HCT116 (cell line): ENCODE data around the gene FILIP1. TPM values are rescaled to one million over a fixed set of nuclear protein-coding genes. Genes with fewer than 3 reads are reported as not detected.

ENCODE experiments used
- ATAC-seq: fragments of 200-7000 bp; cut with Tn5 transposase; 2 replicates; pipeline ENCODE4 v1.9.1; 2020; ENCODE audit warnings: mild to moderate bottlenecking, moderate library complexity
- BruUV-seq: library from RNA; stranded (reverse); fragments of 400-500 nt; replicated peaks from 2 replicates; lab custom pipeline; 2021; lab: Mats Ljungman, UMichigan
- CTCF ChIA-PET: fragments of 300-600 bp; sonication (Branson Sonifier 250); formaldehyde crosslinking; loops from one replicate; lab custom pipeline; 2021; ENCODE audit warnings: antibody characterized with exemption; lab: Charles Lee
- POLR2A ChIA-PET: fragments of 300-600, 350-600 bp; sonication (Branson Sonifier 250); formaldehyde crosslinking; loops from one replicate; lab custom pipeline; 2021; ENCODE audit warnings: antibody characterized with exemption; lab: Charles Lee
- RAD21 ChIA-PET, 2 experiments: fragments of 300-600 bp; sonication (Branson Sonifier 250); formaldehyde crosslinking; loops; one replicate each; lab custom pipeline; 2023; ENCODE audit warnings: low total read pairs in 2 of 2; ENCODE audit not compliant: uncharacterized antibody in 2 of 2, unreplicated experiment in 2 of 2, low non-redundant PET in 1 of 2; lab: Charles Lee
- DNase-seq: peaks from one replicate; pipeline ENCODE4 v3.0.0-alpha.2; 2010; ENCODE audit warnings: low read depth, low spot score
- H2AFZ ChIP-seq: fragments of 200-600 bp; shearing (Covaris generic), sonication (generic); 2 replicates; pipeline ENCODE4 v1.6.1; 2017; ENCODE audit warnings: low read depth, mixed run types, mixed read lengths, antibody characterized with exemption, low read length; ENCODE audit not compliant: poor library complexity, severe bottlenecking
- H3K27ac ChIP-seq: 2 replicates; pipeline ENCODE4 v1.5.1; 2012; ENCODE audit warnings: low read depth, low read length
- H3K27me3 ChIP-seq: fragments of 200-600 bp; sonication (generic); 2 replicates; pipeline ENCODE4 v1.6.1; 2016; ENCODE audit warnings: mixed run types, low read length, mixed read lengths; ENCODE audit not compliant: insufficient read depth
- H3K36me3 ChIP-seq, 2 experiments: fragments of 200-500 bp in 1 of 2; fragments of 200-600 bp in 1 of 2; sonication (Bioruptor generic) in 1 of 2; sonication (generic) in 1 of 2; 2 replicates each; pipeline versions ENCODE4 v1.5.1 to v1.6.1; 2014 to 2016; ENCODE audit warnings: low read length in 2 of 2, inconsistent platforms in 1 of 2, mixed read lengths in 1 of 2, mixed run types in 1 of 2; ENCODE audit not compliant: insufficient read depth in 2 of 2, control insufficient read depth in 1 of 2
- H3K4me1 ChIP-seq, 2 experiments: fragments of 200-600 bp in 1 of 2; sonication (generic) in 1 of 2; 2 replicates each; pipeline versions ENCODE4 v1.5.1 to v1.6.1; 2012 to 2017; ENCODE audit warnings: low read length in 2 of 2, inconsistent platforms in 1 of 2, mild to moderate bottlenecking in 1 of 2, mixed read lengths in 1 of 2, mixed run types in 1 of 2, moderate library complexity in 1 of 2; ENCODE audit not compliant: insufficient read depth in 2 of 2, control insufficient read depth in 1 of 2
- H3K4me2 ChIP-seq: fragments of 200-600 bp; sonication (generic); 2 replicates; pipeline ENCODE4 v1.6.1; 2017; ENCODE audit warnings: mixed run types, low read length, mixed read lengths
- H3K4me3 ChIP-seq, 2 experiments: fragments of 200-600 bp in 1 of 2; sonication (generic) in 1 of 2; replicated peaks in 1 of 2; 2 replicates each; pipeline ENCODE4 v1.5.1; 2011 to 2016; ENCODE audit warnings: low read length in 2 of 2, control low read depth in 1 of 2, low read depth in 1 of 2, mild to moderate bottlenecking in 1 of 2, mixed read lengths in 1 of 2, mixed run types in 1 of 2
- H3K79me2 ChIP-seq: fragments of 200-600 bp; sonication (generic); 2 replicates; pipeline ENCODE4 v1.6.1; 2017; ENCODE audit warnings: mild to moderate bottlenecking, mixed run types, low read length, moderate library complexity, mixed read lengths; ENCODE audit not compliant: insufficient read depth
- H3K9ac ChIP-seq: fragments of 200-600 bp; sonication (generic); 2 replicates; pipeline ENCODE4 v1.6.1; 2016; ENCODE audit warnings: low read length, mixed read lengths
- H3K9me2 ChIP-seq: fragments of 200-600 bp; sonication (generic), shearing (Covaris generic); 2 replicates; pipeline ENCODE4 v1.6.1; 2017; ENCODE audit warnings: mixed run types, mild to moderate bottlenecking, moderate library complexity; ENCODE audit not compliant: insufficient read depth
- H3K9me3 ChIP-seq, 2 experiments: fragments of 200-500 bp in 1 of 2; fragments of 200-600 bp in 1 of 2; sonication (Bioruptor generic) in 1 of 2; sonication (generic) in 1 of 2; 2 replicates each; pipeline ENCODE4 v1.6.1; 2014 to 2017; ENCODE audit warnings: low read length in 2 of 2, mixed read lengths in 2 of 2, inconsistent platforms in 1 of 2, low read depth in 1 of 2, mild to moderate bottlenecking in 1 of 2, mixed run types in 1 of 2, moderate library complexity in 1 of 2; ENCODE audit not compliant: control insufficient read depth in 1 of 2, insufficient read depth in 1 of 2
- H4K20me1 ChIP-seq: fragments of 200-600 bp; sonication (generic), shearing (Covaris generic); 2 replicates; pipeline ENCODE4 v1.6.1; 2017; ENCODE audit warnings: mixed run types, mild to moderate bottlenecking, moderate library complexity; ENCODE audit not compliant: insufficient read depth
- ATF3 ChIP-seq: IDR thresholded peaks from 2 replicates; pipeline ENCODE4 v1.6.1; 2012
- CBX3 ChIP-seq: IDR thresholded peaks from 2 replicates; pipeline ENCODE4 v1.6.1; 2012; ENCODE audit warnings: low read depth
- CEBPB ChIP-seq: IDR thresholded peaks from 2 replicates; pipeline ENCODE4 v1.6.1; 2012; ENCODE audit warnings: low read depth
- CTCF ChIP-seq, 3 experiments: fragments of 200-600 bp in 1 of 3; sonication (generic) in 1 of 3; IDR thresholded peaks in 2 of 3; conservative IDR thresholded peaks in 1 of 3; 2 replicates each; pipeline ENCODE4 v1.5.1; 2012 to 2017; ENCODE audit warnings: low read depth in 2 of 3, low read length in 2 of 3, antibody characterized with exemption in 1 of 3, borderline replicate concordance in 1 of 3, control low read depth in 1 of 3, mild to moderate bottlenecking in 1 of 3, mixed read lengths in 1 of 3, mixed run types in 1 of 3, moderate library complexity in 1 of 3; ENCODE audit not compliant: insufficient read depth in 1 of 3
- ELF1 ChIP-seq: IDR thresholded peaks from 2 replicates; pipeline ENCODE4 v1.6.1; 2012; ENCODE audit warnings: low read depth, borderline replicate concordance
- FOSL1 ChIP-seq: IDR thresholded peaks from 2 replicates; pipeline ENCODE4 v1.6.1; 2012; ENCODE audit warnings: low read depth
- JUND ChIP-seq: IDR thresholded peaks from 2 replicates; pipeline ENCODE4 v1.6.1; 2012
- POLR2AphosphoS5 ChIP-seq: IDR thresholded peaks from 2 replicates; pipeline ENCODE4 v1.6.1; 2011; ENCODE audit warnings: mild to moderate bottlenecking, low read depth, low read length, moderate library complexity
- SIN3A ChIP-seq: IDR thresholded peaks from 2 replicates; pipeline ENCODE4 v1.6.1; 2012; ENCODE audit warnings: low read depth
- TCF7L2 ChIP-seq: IDR thresholded peaks from 2 replicates; pipeline ENCODE4 v1.7.0; 2011; ENCODE audit warnings: borderline replicate concordance, inconsistent platforms; ENCODE audit not compliant: insufficient read depth, insufficient read length; ENCODE audit errors: extremely low read depth
- YY1 ChIP-seq: IDR thresholded peaks from 2 replicates; pipeline ENCODE4 v1.6.1; 2011; ENCODE audit warnings: low read length, low read depth, moderate library complexity, mild to moderate bottlenecking; ENCODE audit not compliant: insufficient replicate concordance; ENCODE audit errors: extremely low read depth
- ZFX ChIP-seq: fragments of 450-650 bp; IDR thresholded peaks from 2 replicates; pipeline ENCODE4 v1.6.1; 2017
- intact Hi-C: fragments of 100-400 bp; cut with micrococcal nuclease; formaldehyde crosslinking; loops from 2 replicates; pipeline ENCODE4 v1.10.0; 2022
- total RNA-seq: library from RNA; stranded (reverse); gene quantifications from one replicate; pipeline ENCODE4 v1.2.1, GENCODE V29; 2021; ENCODE audit not compliant: unreplicated experiment

Gene FILIP1
- total RNA-seq, 1 experiment from 2014 or later, result 0.05 TPM

- ATAC-seq, result no peak
- no peak for DNase-seq
- H3K9me2 ChIP-seq, result no peaks in the 10 kb centered on the region
- intact Hi-C loops, result no loop called here
- no peaks in the 10 kb centered on the region for H3K27me3 ChIP-seq
- H3K79me2 ChIP-seq, result no peaks in the 10 kb centered on the region
- H3K4me2 ChIP-seq, result no peak overlapping the region
- no peak overlapping the region for H3K9ac ChIP-seq
- no peaks in the 10 kb centered on the region for H3K9me3 ChIP-seq
- H3K36me3 ChIP-seq, result no peaks in the 10 kb centered on the region
- H3K4me1 ChIP-seq, result no peaks in the 10 kb centered on the region
- no peaks in the 10 kb centered on the region for H4K20me1 ChIP-seq
- POLR2A ChIA-PET, result no interaction called here
- RAD21 ChIA-PET, result no interaction called here
- H3K4me3 ChIP-seq, result no peak overlapping the region
- no TSS peak for BruUV-seq
- TF ChIP-seq SIN3A, result no peak
- no peak for TF ChIP-seq TCF7L2
- TF ChIP-seq JUND, result no peak
- TF ChIP-seq CTCF (IDR thresholded peaks at IDR 0.05 in 2 of 3, conservative IDR thresholded peaks at IDR 0.05 in 1 of 3; ENCODE audit: borderline replicate concordance in 1 of 3, insufficient read depth in 1 of 3, low read depth in 2 of 3, low read length in 2 of 3), result no peak
- no peak for TF ChIP-seq ATF3
- no peak for TF ChIP-seq ZFX
- no peak for TF ChIP-seq ELF1
- no peak for TF ChIP-seq CEBPB
- TF ChIP-seq YY1, result no peak
- no peak for TF ChIP-seq CBX3
- TF ChIP-seq FOSL1, result no peak
- TF ChIP-seq POLR2AphosphoS5, result no peak
- no peak overlapping the region for H2AFZ ChIP-seq
- CTCF ChIA-PET, result no interaction called here
- no peak overlapping the region for H3K27ac ChIP-seq
These were observed 116.2 kb downstream of the FILIP1 start for GRCh38 chr6:75377386-75377785.
